K562 (cell line): Measurements from ENCODE around the gene TMEM121. TPM values are rescaled to one million over a fixed set of nuclear protein-coding genes. Genes with fewer than 3 reads are reported as not detected.

Experiments
- ESRRB ChIP-seq: fragments of 250-450 bp; sonication (Bioruptor Pico); IDR thresholded peaks from 2 replicates; pipeline ENCODE4 v1.5.0; 2020; ENCODE audit warnings: mild to moderate bottlenecking, moderate library complexity, borderline replicate concordance
- HNRNPL ChIP-seq: fragments of 200-400 bp; formaldehyde crosslinking; IDR thresholded peaks from 2 replicates; pipeline ENCODE4 v1.6.1; 2017; ENCODE audit warnings: low read depth, mild to moderate bottlenecking, low read length
- KAT8 ChIP-seq: fragments of 450-650 bp; IDR thresholded peaks from 2 replicates; pipeline ENCODE4 v1.6.1; 2016; ENCODE audit warnings: low read depth, mild to moderate bottlenecking
- MBD2 ChIP-seq: sonication (generic); IDR thresholded peaks from 2 replicates; pipeline ENCODE4 v1.6.1; 2016; ENCODE audit warnings: low read depth, borderline replicate concordance
- MNT ChIP-seq, 2 experiments: fragments of 450-650 bp; conservative IDR thresholded peaks; 2 replicates each; pipeline ENCODE4 v1.6.1; 2017; ENCODE audit warnings: mild to moderate bottlenecking in 2 of 2, moderate library complexity in 2 of 2
- TARDBP ChIP-seq: fragments of 450-650 bp; IDR thresholded peaks from 2 replicates; pipeline ENCODE4 v1.6.1; 2016
- VEZF1 ChIP-seq: fragments of 200-800 bp; sonication (Bioruptor generic); IDR thresholded peaks from 2 replicates; pipeline ENCODE4 v1.6.1; 2017; ENCODE audit warnings: missing genetic modification characterization, missing compliant biosample characterization
- ZBTB5 ChIP-seq: fragments of 450-650 bp; IDR thresholded peaks from 2 replicates; pipeline ENCODE4 v1.6.1; 2017; ENCODE audit warnings: antibody characterized with exemption
- ZNF316 ChIP-seq: fragments of 450-650 bp; IDR thresholded peaks from 2 replicates; pipeline ENCODE4 v1.6.1; 2016
- ZNF518B ChIP-seq: fragments of 250-450 bp; sonication (Bioruptor Pico); IDR thresholded peaks from 2 replicates; pipeline ENCODE4 v1.5.0; 2021; ENCODE audit warnings: mild to moderate bottlenecking, moderate library complexity
- ZNF592 ChIP-seq: fragments of 450-650 bp; IDR thresholded peaks from 2 replicates; pipeline ENCODE4 v1.6.1; 2017; ENCODE audit warnings: antibody characterized with exemption, mild to moderate bottlenecking
- ZNF76 ChIP-seq: fragments of 250-450 bp; sonication (Bioruptor Pico); IDR thresholded peaks from 2 replicates; pipeline ENCODE4 v1.4.0; 2020; ENCODE audit warnings: mild to moderate bottlenecking, moderate library complexity, borderline replicate concordance
- polyA plus RNA-seq, 8 experiments: library from polyadenylated mRNA; depleted of rRNA in 4 of 8; stranded (reverse) in 5 of 8; unstranded in 3 of 8; fragments of >200 nt; fragmentation: Nextera tagmentation in 2 of 8; fragmentation: Illumina TruSeq in 1 of 8; extraction: Ambion mirVana in 2 of 8; extraction: Trizol in 1 of 8; gene quantifications; 2 replicates each; pipeline versions ENCODE4 v1.2.1 to v1.2.3, GENCODE V29; 2011 to 2014; ENCODE audit warnings: inconsistent platforms in 1 of 8, missing spikeins in 1 of 8
- total RNA-seq, 7 experiments: library from RNA; depleted of rRNA in 6 of 7; stranded (reverse); fragments of >200 nt in 6 of 7; fragmentation: Illumina TruSeq in 2 of 7; extraction: Trizol in 2 of 7; gene quantifications; 2 replicates each; pipeline versions ENCODE4 v1.2.1 to v1.2.3, GENCODE V29; 2011 to 2021; ENCODE audit warnings: low replicate concordance in 1 of 7

Gene TMEM121
- total and polyA plus RNA-seq, 9 of the 15 experiments (the other 6 are each of a cell fraction or from before 2014, with no cell fraction given) = 0.31 to 0.36 TPM; not detected in 7

- TF ChIP-seq ZNF592 (no peak), ZNF76 (CRISPR knock-in tag) (no peak), VEZF1 (peak; percentile 75), ZBTB5 (no peak), HNRNPL (no peak), TARDBP (no peak), ZNF316 (no peak), ZNF518B (no peak), ESRRB (no peak), MBD2 (no peak), KAT8 (no peak), MNT (conservative IDR thresholded peaks at IDR 0.05) (peak; percentile 36 to 48; a peak in 1 of 4 replicates)
These were observed 36.7 kb upstream of the TMEM121 start (continued) for GRCh38 chr14:105489542-105490266.
